Panc1 (cell line): ENCODE data around the gene ADIRF.

Experiments
- POLR2AphosphoS5 ChIP-seq: IDR thresholded peaks from 2 replicates; pipeline ENCODE4 v1.6.1; 2012; ENCODE audit warnings: mild to moderate bottlenecking, low read depth, low read length, moderate library complexity
- SIN3A ChIP-seq: IDR thresholded peaks from 2 replicates; pipeline ENCODE4 v1.6.1; 2012; ENCODE audit warnings: low read depth, mild to moderate bottlenecking, low read length, moderate library complexity, borderline replicate concordance; ENCODE audit not compliant: insufficient read depth
- TCF7L2 ChIP-seq: IDR thresholded peaks from 2 replicates; pipeline ENCODE4 v1.6.1; 2011; ENCODE audit warnings: mild to moderate bottlenecking, low read depth, low read length, inconsistent platforms
- TF ChIP-seq, protein P1 (sequence below): fragments of 450-650 bp; IDR thresholded peaks from 2 replicates; pipeline ENCODE4 v1.5.1; 2017; ENCODE audit warnings: mild to moderate bottlenecking
- TF ChIP-seq, protein P2 (sequence below), 2 experiments: IDR thresholded peaks; 2 replicates each; pipeline ENCODE4 v1.6.1; 2011 to 2012; ENCODE audit warnings: low read depth in 2 of 2, control low read depth in 1 of 2, low read length in 1 of 2, mild to moderate bottlenecking in 1 of 2, moderate library complexity in 1 of 2; ENCODE audit not compliant: insufficient read depth in 1 of 2

- TF ChIP-seq, protein P1, sequence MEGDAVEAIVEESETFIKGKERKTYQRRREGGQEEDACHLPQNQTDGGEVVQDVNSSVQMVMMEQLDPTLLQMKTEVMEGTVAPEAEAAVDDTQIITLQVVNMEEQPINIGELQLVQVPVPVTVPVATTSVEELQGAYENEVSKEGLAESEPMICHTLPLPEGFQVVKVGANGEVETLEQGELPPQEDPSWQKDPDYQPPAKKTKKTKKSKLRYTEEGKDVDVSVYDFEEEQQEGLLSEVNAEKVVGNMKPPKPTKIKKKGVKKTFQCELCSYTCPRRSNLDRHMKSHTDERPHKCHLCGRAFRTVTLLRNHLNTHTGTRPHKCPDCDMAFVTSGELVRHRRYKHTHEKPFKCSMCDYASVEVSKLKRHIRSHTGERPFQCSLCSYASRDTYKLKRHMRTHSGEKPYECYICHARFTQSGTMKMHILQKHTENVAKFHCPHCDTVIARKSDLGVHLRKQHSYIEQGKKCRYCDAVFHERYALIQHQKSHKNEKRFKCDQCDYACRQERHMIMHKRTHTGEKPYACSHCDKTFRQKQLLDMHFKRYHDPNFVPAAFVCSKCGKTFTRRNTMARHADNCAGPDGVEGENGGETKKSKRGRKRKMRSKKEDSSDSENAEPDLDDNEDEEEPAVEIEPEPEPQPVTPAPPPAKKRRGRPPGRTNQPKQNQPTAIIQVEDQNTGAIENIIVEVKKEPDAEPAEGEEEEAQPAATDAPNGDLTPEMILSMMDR, result no peak
- no peak for TF ChIP-seq SIN3A
- TF ChIP-seq POLR2AphosphoS5, result no peak
- TF ChIP-seq, protein P2, sequence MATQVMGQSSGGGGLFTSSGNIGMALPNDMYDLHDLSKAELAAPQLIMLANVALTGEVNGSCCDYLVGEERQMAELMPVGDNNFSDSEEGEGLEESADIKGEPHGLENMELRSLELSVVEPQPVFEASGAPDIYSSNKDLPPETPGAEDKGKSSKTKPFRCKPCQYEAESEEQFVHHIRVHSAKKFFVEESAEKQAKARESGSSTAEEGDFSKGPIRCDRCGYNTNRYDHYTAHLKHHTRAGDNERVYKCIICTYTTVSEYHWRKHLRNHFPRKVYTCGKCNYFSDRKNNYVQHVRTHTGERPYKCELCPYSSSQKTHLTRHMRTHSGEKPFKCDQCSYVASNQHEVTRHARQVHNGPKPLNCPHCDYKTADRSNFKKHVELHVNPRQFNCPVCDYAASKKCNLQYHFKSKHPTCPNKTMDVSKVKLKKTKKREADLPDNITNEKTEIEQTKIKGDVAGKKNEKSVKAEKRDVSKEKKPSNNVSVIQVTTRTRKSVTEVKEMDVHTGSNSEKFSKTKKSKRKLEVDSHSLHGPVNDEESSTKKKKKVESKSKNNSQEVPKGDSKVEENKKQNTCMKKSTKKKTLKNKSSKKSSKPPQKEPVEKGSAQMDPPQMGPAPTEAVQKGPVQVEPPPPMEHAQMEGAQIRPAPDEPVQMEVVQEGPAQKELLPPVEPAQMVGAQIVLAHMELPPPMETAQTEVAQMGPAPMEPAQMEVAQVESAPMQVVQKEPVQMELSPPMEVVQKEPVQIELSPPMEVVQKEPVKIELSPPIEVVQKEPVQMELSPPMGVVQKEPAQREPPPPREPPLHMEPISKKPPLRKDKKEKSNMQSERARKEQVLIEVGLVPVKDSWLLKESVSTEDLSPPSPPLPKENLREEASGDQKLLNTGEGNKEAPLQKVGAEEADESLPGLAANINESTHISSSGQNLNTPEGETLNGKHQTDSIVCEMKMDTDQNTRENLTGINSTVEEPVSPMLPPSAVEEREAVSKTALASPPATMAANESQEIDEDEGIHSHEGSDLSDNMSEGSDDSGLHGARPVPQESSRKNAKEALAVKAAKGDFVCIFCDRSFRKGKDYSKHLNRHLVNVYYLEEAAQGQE (IDR thresholded peaks at IDR 0.05; ENCODE audit: insufficient read depth in 1 of 2, low read depth in 2 of 2, low read length in 1 of 2), result no peak
- TF ChIP-seq TCF7L2, result no peak
These were observed 27.6 kb upstream of the ADIRF start for GRCh38 chr10:86940677-86941076.
